Mononuclear cell (primary cell): ENCODE measurements around the gene LCE1A. TPM values are rescaled to one million over a fixed set of nuclear protein-coding genes. Genes with fewer than 3 reads are reported as not detected.

ENCODE experiments used
- H3K27me3 ChIP-seq: 2 replicates; pipeline ENCODE4 v1.6.0; 2011; ENCODE audit warnings: low read length, control low read depth; ENCODE audit not compliant: insufficient read depth
- H3K4me1 ChIP-seq: 2 replicates; pipeline ENCODE4 v1.5.1; 2011; ENCODE audit warnings: mild to moderate bottlenecking, low read length, control low read depth; ENCODE audit not compliant: insufficient read depth
- H3K4me3 ChIP-seq: 2 replicates; pipeline ENCODE4 v1.5.1; 2011; ENCODE audit warnings: mild to moderate bottlenecking, low read length, moderate library complexity
- H3K9me3 ChIP-seq: 2 replicates; pipeline ENCODE4 v1.5.1; 2011; ENCODE audit warnings: low read depth, mild to moderate bottlenecking, control low read depth, low read length
- total RNA-seq: library from RNA; depleted of rRNA; stranded (reverse); fragments of >200 nt; gene quantifications from one replicate; pipeline ENCODE4 v1.2.3, GENCODE V29; 2012

Gene LCE1A
- total RNA-seq, 1 donor: not detected

DNA sequence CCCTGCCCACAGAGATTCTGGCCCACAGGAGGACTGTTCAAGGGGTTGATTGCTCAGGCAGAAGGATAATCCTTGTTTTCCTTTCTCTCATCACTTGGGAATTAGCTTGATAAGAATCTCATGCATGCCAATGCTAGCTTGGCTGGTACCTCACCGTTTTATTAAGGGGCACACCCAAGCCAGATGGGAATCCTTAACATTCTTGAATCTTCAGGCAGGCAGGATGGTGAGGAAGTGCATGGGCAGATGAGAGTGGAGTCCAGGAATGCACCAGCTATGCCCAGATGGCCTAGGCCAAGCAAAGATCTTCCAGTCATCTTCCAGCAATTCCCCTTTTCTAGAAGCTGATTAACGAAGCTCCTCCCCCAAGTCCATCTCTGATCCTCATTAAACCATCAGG is 28.4 kb downstream of the LCE1A start:
- no peak overlapping the region for H3K4me3 ChIP-seq
- no peaks in the 10 kb centered on the region for H3K4me1 ChIP-seq
- H3K9me3 ChIP-seq: no peaks in the 10 kb centered on the region
- no peaks in the 10 kb centered on the region for H3K27me3 ChIP-seq

DNA sequence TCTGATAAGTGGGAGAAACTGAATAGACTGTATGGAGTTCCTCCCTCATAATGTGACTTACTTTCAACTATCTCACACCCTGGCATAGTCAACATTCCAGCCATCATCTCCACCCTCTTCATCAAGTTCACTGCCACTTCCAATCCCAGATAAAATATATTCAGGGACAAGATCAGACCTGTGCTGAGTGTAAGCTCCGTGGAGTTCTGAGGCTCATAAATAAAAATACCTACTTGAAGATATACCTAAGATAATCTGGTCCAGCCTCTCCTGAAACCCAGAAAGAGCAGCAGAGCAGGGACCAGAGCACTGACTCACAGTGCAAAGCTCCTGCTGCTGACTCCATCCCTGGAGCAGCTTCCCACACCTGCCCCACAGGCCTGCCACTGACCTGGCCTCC is 30.8 kb downstream of the LCE1A start:
- H3K9me3 ChIP-seq: no peaks in the 10 kb centered on the region
- H3K4me1 ChIP-seq: no peaks in the 10 kb centered on the region
- no peaks in the 10 kb centered on the region for H3K27me3 ChIP-seq
- no peak overlapping the region for H3K4me3 ChIP-seq

DNA sequence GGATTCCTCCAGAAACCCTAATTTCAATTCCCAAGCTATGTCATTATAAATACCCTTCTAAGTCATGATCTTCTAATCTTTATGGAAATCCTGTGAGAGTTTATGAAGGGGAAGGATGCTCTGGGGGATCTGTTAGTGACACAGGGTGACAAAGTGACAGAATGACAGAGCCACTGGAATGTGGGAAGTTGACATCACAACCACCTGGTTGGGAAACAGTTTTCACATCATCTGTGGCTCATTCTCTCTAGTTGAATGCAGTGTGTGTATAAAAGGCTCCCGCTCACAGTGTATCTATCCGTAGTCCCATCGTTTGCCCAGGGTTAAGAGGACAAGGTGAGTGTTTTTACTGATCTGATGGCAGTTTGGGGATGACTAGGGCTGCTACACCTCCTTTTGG is 32.4 kb downstream of the LCE1A start, which contains the start of gene LCE7A:
TSS of gene LCE7A (plus strand) at position 301 of the 400 bp plus-strand sequence. CDS start 702 bp downstream, outside the sequence.
- Histone ChIP-seq H3K4me3 (no peak within 1 kb of the TSS), H3K27me3 (no peaks in the 10 kb centered on the region), H3K4me1 (no peaks in the 10 kb centered on the region), H3K9me3 (no peaks in the 10 kb centered on the region)

DNA sequence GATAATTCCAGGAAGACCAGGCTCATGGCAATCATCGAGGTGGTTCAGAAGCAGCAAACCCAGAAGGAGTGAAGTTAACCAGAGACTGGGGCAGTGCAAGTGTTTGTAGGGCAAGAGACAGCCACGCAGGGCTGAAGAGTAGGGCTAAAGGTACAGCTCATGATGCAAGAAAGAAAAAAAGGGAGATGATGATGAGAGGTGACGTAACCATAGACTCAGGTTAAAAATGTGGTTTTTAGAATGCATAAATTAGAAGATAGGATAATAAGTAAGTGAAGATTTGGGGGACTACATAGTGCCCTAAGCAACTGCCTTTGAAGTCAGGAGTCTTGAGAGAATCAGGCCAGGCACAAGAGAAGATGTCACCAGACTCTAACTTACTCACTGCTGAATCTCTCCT is 32.9 kb downstream of the LCE1A start:
- H3K4me1 ChIP-seq: no peaks in the 10 kb centered on the region
- H3K27me3 ChIP-seq: no peaks in the 10 kb centered on the region
- H3K4me3 ChIP-seq: no peak overlapping the region
- H3K9me3 ChIP-seq: no peaks in the 10 kb centered on the region

DNA sequence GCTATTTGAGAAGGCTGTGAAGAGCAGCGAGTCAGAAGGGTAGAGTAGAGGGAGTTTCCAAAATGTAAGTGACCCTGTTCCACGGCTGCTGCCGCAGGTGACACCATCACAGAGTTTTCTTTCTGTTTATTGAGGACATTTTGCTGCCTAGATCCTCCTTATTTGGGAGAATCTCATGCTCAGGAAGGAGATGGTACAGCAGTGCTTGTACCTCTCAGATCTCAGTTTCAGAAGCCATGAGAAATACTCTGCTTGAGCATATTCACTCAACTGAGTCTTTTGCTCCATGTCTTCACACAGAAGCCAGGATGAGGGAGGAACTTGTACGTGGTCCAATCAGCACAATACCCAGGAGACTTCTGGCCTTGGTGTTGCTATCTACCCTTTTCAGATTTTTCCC is 34.1 kb downstream of the LCE1A start:
- Histone ChIP-seq H3K9me3 (no peaks in the 10 kb centered on the region), H3K27me3 (no peaks in the 10 kb centered on the region), H3K4me1 (no peaks in the 10 kb centered on the region)

DNA sequence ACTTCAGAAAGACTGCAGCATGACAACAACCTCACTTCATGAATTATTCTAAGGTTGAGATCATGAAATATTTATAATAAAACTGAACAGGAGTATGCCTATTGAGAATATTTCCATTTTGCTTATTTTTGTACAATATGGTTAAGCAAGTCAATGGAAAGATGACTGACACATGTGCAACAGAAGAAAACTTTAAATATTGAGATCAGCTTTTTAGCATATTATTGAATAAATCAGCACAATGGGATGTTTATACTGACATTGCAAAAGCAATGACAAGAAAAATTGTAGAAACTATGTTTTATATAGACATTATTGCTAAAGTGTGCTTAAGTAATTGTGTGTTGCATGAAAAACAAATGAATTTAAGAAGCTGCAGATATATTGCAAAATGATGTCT is 37.2 kb downstream of the LCE1A start:
- Histone ChIP-seq H3K4me1 (no peaks in the 10 kb centered on the region), H3K9me3 (no peaks in the 10 kb centered on the region), H3K4me3 (no peak overlapping the region), H3K27me3 (peaks cover 2% of the 10 kb centered on the region)

More for the DNA sequence above, 34.1 kb downstream of the LCE1A start:
- no peak overlapping the region for H3K4me3 ChIP-seq

DNA sequence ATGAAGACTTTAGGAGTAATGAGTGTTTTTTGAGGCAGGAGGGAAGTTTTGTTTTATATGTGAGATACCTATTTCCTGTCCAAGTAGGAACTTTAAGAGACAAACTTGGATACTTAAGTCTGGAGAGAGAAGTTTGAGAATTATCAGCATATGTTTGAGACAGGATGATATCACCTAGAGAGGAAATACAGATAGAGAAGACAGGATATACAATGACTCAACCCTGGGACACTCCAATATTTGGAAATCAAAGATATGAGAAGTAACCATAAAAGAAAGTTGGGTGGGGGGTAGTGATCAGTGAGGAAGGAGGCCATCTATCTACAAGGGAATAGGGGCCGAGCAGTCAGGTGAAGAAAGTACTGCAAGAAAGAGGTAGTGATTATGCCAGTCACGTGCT is 39.0 kb downstream of the LCE1A start:
- Histone ChIP-seq H3K27me3 (peaks cover 2% of the 10 kb centered on the region), H3K4me1 (no peaks in the 10 kb centered on the region), H3K9me3 (no peaks in the 10 kb centered on the region), H3K4me3 (no peak overlapping the region)

DNA sequence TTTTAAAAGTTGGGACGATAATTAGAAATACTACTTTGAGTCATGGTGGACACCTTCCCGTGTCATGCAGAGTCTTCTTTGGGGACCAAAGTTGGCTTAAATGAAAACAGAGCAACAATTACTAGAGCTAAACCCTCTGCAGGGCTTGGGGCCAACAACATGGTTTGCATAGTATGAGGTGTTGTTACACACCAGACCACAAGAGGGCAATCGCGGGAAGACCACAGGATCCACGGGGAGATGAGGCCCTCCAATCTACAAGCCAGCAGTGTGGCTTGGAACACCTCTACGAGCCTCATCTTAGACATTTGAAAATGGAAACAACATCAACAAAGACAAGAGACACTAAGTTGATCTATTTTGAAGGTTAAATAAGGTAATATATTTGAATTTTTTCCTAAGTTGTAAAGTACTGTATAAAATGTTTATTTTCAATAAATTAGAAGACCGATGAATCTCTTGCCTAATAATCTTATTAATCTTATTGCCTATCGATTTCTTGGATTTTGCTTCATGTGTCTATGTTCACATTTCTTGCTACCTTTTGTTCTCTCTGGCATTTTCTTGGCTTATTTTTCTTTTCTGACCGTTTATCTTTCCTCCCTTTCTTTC is 42.6 kb downstream of the LCE1A start:
- H3K4me3 ChIP-seq: no peak overlapping the region

DNA sequence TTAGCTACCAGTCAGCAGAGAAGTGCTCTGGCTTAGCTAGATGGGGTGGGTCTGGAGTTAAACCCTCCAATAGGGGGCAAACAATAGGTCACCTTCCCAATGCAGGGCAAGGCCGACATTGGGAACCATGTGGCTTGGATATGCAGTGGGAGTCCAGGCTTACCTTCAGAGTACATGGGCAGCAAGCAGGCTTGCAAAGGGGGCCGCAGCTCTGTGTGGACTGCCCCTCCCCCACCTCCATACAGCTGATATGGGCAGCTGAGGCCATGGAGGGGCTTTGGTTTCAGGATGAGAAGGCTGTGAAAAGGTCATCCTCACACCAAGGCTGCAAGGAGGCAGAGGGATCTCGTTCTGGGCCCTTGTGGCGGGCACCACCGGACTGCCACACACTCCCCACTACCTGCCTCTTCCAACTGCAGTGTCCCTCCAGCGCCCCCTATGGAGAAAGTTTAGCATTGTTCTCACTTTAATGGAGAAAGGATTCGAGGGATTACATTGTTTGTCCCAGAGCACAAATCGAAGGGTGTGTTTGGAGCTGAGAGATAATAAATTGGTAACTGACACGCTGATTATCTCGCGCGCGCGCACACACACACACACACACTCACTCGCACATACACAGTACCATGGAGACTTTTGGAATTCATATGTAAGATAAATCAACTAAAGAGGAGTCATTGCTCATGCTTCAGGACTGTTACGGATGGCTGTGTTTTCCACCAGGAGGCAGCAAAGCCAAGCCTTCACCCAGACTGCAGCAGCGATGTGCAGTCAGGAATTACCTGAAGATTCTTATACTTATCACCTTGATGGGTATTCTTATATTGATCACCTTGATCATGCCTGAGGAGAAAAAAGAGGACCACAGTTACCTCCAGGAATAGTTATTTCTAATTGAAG is 43.8 kb downstream of the LCE1A start:
- peaks cover 5% of the 10 kb centered on the region for H3K27me3 ChIP-seq
- H3K4me1 ChIP-seq: no peaks in the 10 kb centered on the region
- H3K4me3 ChIP-seq: no peak overlapping the region
- no peaks in the 10 kb centered on the region for H3K9me3 ChIP-seq

More for the DNA sequence above, 42.6 kb downstream of the LCE1A start:
- Histone ChIP-seq H3K4me1 (no peaks in the 10 kb centered on the region), H3K27me3 (peaks cover 5% of the 10 kb centered on the region), H3K9me3 (no peaks in the 10 kb centered on the region)

DNA sequence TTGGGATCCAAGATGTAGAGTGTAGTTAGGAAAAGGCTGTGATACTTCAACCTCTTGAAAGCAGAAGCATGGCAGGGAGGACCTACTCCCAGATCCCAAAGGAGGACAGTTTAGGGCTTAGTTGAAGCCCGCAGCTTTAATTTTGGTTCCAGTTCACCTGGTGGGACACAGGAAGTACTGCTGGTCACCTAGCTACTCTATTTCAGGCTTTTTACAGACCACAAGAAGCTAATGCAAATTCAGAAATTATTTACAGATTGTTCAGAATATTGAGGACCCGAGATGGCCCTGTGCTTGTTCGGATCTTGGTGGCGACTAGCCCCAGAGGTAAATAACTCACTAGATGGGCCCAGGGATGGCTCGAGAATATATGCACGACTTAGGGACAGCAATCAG is 44.5 kb downstream of the LCE1A start:
- H3K27me3 ChIP-seq: peaks cover 5% of the 10 kb centered on the region
- H3K9me3 ChIP-seq: no peaks in the 10 kb centered on the region
- H3K4me1 ChIP-seq: no peaks in the 10 kb centered on the region
- no peak overlapping the region for H3K4me3 ChIP-seq

DNA sequence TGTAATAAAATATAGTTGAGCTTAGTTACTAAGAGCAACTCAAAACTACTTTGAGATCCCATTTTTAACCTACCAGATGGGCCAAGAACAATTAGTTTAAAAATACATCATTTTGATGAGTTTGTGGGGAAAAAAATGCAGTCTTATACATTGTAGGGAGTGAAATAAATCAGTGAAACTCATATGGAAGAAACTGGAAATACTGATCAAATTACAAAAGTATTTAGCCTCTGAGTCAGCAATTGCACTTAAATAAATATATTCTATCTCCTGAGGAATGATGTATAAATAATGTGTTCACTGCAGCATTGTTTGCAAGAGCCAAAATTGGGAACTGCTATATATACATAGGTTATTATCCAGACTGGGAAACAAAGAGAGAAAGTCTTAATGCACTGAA is 46.2 kb downstream of the LCE1A start:
- H3K4me1 ChIP-seq: no peaks in the 10 kb centered on the region
- H3K9me3 ChIP-seq: no peaks in the 10 kb centered on the region
- no peak overlapping the region for H3K4me3 ChIP-seq
- H3K27me3 ChIP-seq: peaks cover 2% of the 10 kb centered on the region

DNA sequence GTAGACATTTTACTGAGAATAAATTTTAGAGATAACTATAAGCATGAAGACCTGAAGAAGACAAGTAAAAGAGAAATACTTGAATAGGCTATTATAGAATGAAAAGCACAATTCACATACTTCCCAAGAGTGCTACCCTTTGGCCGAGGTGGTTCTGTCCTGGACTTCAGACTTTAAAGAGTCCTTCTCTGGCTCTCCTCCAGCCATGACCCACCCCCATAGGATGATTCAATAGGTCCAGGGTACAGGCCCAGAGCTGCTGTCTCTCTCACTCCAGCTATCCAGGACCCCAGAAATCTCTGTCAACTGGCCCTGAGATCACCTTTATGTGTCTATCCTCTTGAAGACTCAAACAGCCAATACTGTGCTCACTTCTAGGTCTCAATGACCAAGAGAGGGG is 49.6 kb downstream of the LCE1A start:
- no peaks in the 10 kb centered on the region for H3K9me3 ChIP-seq
- H3K27me3 ChIP-seq: peaks cover 2% of the 10 kb centered on the region

More for the DNA sequence above, 49.6 kb downstream of the LCE1A start:
- Histone ChIP-seq H3K4me1 (no peaks in the 10 kb centered on the region), H3K4me3 (no peak overlapping the region)

Other genes starting within 250 kb of the LCE1A start
- gene LCE3D, start 247.0 kb upstream of the LCE1A start, total RNA-seq: not detected
- gene LCE3C, start 227.2 kb upstream of the LCE1A start, total RNA-seq: not detected
- not detected for gene LCE3B, start 213.7 kb upstream of the LCE1A start, total RNA-seq
- gene LCE3A, start 204.4 kb upstream of the LCE1A start, total RNA-seq: not detected
- gene LCE2D, start 164.1 kb upstream of the LCE1A start, total RNA-seq: not detected
- gene LCE2C, start 152.2 kb upstream of the LCE1A start, total RNA-seq: not detected
- not detected for gene LCE2B, start 141.3 kb upstream of the LCE1A start, total RNA-seq
- gene LCE2A, start 129.1 kb upstream of the LCE1A start, total RNA-seq: not detected
- gene LCE4A, start 119.3 kb upstream of the LCE1A start, total RNA-seq: not detected
- gene KPRP, start 69.4 kb upstream of the LCE1A start, total RNA-seq: not detected
- not detected for gene LCE1F, start 52.3 kb upstream of the LCE1A start, total RNA-seq
- gene LCE1E, start 41.2 kb upstream of the LCE1A start, total RNA-seq: not detected
- gene LCE1D, start 30.8 kb upstream of the LCE1A start, total RNA-seq: not detected
- not detected for gene LCE1C, start 20.8 kb upstream of the LCE1A start, total RNA-seq
- gene LCE1B, start 15.5 kb upstream of the LCE1A start, total RNA-seq: not detected
- not detected for gene LCE6A, start 15.4 kb downstream of the LCE1A start, total RNA-seq
- not detected for gene LCE7A, start 32.5 kb downstream of the LCE1A start, total RNA-seq
- not detected for gene SMCP, start 50.8 kb downstream of the LCE1A start, total RNA-seq
- not detected for gene IVL, start 81.1 kb downstream of the LCE1A start, total RNA-seq
- gene SPRR5, start 119.7 kb downstream of the LCE1A start, total RNA-seq: not detected
- gene SPRR4, start 143.2 kb downstream of the LCE1A start, total RNA-seq: not detected
- not detected for gene SPRR1A, start 156.6 kb downstream of the LCE1A start, total RNA-seq
- not detected for gene SPRR3, start 174.3 kb downstream of the LCE1A start, total RNA-seq
- not detected for gene SPRR1B, start 203.7 kb downstream of the LCE1A start, total RNA-seq
- not detected for gene SPRR2D, start 213.6 kb downstream of the LCE1A start, total RNA-seq
- gene SPRR2A, start 230.0 kb downstream of the LCE1A start, total RNA-seq: not detected
- not detected for gene SPRR2B, start 244.1 kb downstream of the LCE1A start, total RNA-seq